ENCODE measurements around the gene VWA2. TPM values are rescaled to one million over a fixed set of nuclear protein-coding genes. Genes with fewer than 3 reads are reported as not detected.

VWA2 gene
- total and polyA plus RNA-seq, 2 donors (not counting 3 experiments of a cell fraction or from before 2014, with no cell fraction given): not detected

- DNase-seq (ENCODE audit: low read depth, low spot score) (no peak), FAIRE-seq (no peak)
- no peaks in the 10 kb centered on the region for H3K36me3 ChIP-seq (ENCODE audit: control insufficient read depth in 2 of 2, extremely low read depth in 1 of 2, insufficient read depth in 2 of 2, low read length in 2 of 2)
- no peak overlapping the region for H3K4me3 ChIP-seq (replicated peaks in 1 of 3; ENCODE audit: insufficient read depth in 1 of 3, low read depth in 1 of 3, low read length in 3 of 3)
- no peak overlapping the region for H3K27ac ChIP-seq (ENCODE audit: insufficient read depth, low read depth, low read length)
- H4K20me1 ChIP-seq (replicated peaks; ENCODE audit: control insufficient read depth, extremely low read depth, insufficient read depth, low read length): no peaks in the 10 kb centered on the region
- dilution Hi-C loops (cut with MboI; ENCODE audit: extremely low pct_ligation_motif_present, low sequenced_read_pairs) (no loop called here), intact Hi-C loops (cut with micrococcal nuclease) (no loop called here)
- peaks cover 0 to 9% of the 10 kb centered on the region in 2 experiments for H3K27me3 ChIP-seq (ENCODE audit: control insufficient read depth in 2 of 2, insufficient read depth in 2 of 2, low read length in 2 of 2)
- no TSS peak for BruUV-seq (replicated peaks)
- no peaks in the 10 kb centered on the region for H3K9me3 ChIP-seq (replicated peaks; ENCODE audit: control insufficient read depth, insufficient read depth, low read length)
- TF ChIP-seq MAX (IDR thresholded peaks at IDR 0.05; ENCODE audit: insufficient read depth, insufficient read length): no peak
- TF ChIP-seq FOS (IDR thresholded peaks at IDR 0.05; ENCODE audit: borderline replicate concordance, insufficient read depth, low read length): no peak
- TF ChIP-seq MYC (IDR thresholded peaks at IDR 0.05; ENCODE audit: low read depth, low read length): no peak
- no peak for TF ChIP-seq POLR2A (IDR thresholded peaks at IDR 0.05; ENCODE audit: low read depth, low read length)
- TF ChIP-seq EZH2 (IDR thresholded peaks at IDR 0.05; ENCODE audit: borderline replicate concordance, low read depth, low read length, severe bottlenecking): no peak
- TF ChIP-seq CTCF (IDR thresholded peaks at IDR 0.05; ENCODE audit: extremely low read depth in 1 of 2, insufficient read depth in 1 of 2, low read depth in 1 of 2, low read length in 2 of 2): no peak
- TF ChIP-seq JUN (IDR thresholded peaks at IDR 0.05; ENCODE audit: borderline replicate concordance, insufficient read depth, insufficient read length, low read depth): no peak
- H3K4me2 ChIP-seq (ENCODE audit: insufficient read depth, low read length): no peak overlapping the region
- H2AFZ ChIP-seq (ENCODE audit: low read depth, low read length): no peak overlapping the region
- H3K9ac ChIP-seq (replicated peaks; ENCODE audit: extremely low read depth, insufficient read depth, low read length): no peak overlapping the region
- ChIA-PET POLR2A (no interaction called here), CTCF (interaction anchor here (2.2 kb wide), 1 partner anchor 17 kb away, joined by 11 read pairs; no protein-coding TSS in a partner anchor)
- H3K4me1 ChIP-seq (ENCODE audit: control insufficient read depth, extremely low read depth, insufficient read depth, low read length): no peaks in the 10 kb centered on the region
- H3K9me1 ChIP-seq (replicated peaks; ENCODE audit: control insufficient read depth, extremely low read depth, insufficient read depth, low read length): no peaks in the 10 kb centered on the region
- no peaks in the 10 kb centered on the region for H3K79me2 ChIP-seq (ENCODE audit: control insufficient read depth, insufficient read depth, low read length)
Observed at GRCh38 chr10:114286921-114287320, 47.9 kb downstream of the VWA2 start.
